Stimulated activated CD4-positive, alpha-beta T cell treated with anti-CD3 and anti-CD28 coated beads, TNF-alpha, amount 100 ng/mL, for 24 hours (primary cell): ENCODE measurements around the gene TFB2M.
"Not testable (repeated sequence)": the region's sequence is repeated elsewhere in the genome, so short reads cannot be mapped to it uniquely, and the experiment has no call there.

Experiments used
- DNase-seq, 3 experiments: peaks; one replicate each; pipeline ENCODE4 v3.0.0-alpha.2; 2020; ENCODE audit warnings: low read depth in 3 of 3

Gene TFB2M

DNA sequence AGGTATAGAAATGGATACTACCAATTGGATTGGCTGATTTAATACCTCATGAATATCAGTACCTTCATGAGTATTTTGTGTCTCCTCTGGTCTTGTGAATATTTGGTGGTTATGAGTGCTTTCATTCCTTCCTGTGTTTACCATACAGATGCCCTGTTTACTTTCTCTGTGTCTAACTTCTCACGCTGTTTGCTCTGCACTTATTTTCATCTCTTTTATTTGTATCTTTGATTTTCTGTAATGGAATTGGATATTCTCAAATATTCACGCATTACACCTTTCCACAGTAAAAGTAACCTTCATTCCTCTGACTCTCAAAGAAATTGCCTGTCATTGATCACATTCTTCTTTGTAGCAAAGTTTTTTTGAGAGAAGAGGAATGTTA lies 17.0 kb upstream of the TFB2M start:
- no peak for DNase-seq

DNA sequence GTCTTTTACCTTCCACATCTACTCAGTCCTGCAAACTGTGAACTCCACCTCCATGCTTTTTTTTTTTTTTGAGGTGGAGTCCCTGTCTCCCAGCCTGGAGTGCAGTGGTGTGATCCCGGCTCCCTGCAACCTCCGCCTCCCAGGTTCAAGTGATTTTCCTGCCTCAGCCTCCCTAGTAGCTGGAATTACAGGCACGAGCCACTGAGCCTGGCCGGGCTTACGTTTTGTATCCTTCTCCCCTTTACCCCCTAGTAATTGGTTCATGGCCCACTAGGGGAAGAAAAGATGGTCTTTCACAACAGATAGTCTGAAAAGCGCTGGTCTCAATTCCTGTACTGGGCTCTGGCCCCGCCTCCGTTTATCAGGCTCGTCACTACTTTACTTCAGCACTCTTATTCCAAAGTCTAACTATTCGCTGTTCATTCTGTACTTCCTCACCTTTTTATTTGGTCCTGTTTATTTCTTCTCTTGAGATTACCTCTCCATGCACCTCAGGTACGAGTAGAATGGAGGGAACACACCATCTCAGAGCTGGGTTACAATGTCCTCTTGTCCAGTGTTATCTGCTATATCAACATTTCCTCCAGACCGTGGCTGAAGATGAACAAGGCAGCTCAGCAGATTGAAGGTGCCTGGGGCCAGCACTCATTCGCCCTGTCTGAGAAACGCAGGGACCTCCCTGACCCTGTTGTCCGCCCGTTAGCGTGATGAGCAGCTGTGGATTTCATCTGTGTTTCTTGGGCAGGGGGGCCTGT lies 16.4 kb upstream of the TFB2M start:
- DNase-seq, result no peak

DNA sequence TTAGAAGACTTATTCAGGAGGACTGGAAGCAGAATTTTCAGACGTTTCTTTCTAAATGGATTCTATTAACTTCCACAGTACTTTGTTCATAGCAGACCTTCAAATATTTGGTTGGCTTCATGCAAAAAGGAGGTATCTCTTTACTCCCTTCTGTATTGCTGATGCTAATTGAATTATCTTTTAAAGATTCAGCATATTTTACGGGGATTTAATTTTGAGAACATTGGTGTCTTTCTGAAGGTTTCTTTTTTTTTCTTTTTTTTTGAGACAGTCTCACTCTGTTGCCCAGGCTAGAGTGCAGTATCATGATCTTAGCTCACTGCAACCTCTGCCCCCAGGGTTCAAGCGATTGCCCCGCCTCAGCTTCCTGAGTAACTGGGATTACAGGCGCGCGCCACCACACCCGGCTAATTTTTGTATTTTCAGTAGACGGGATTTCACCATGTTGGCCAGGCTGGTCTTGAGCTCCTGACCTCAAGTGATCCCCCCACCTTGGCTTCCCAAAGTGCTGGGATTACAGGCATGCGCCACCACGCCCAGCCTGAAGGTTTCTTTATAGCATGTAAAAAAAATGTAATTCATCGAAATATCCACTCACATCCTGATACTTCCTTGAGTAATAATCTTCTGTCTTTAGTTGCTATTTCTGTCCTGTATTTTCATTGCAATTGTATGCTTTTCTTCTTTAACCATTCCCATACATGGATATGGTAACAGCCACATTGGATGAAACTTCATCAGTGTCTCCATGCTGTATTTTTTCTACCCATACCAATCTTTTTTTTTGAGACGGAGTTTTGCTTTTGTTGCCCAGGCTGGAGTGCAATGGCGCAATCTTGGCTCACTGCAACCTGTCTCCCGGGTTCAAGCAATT lies 14.7 kb upstream of the TFB2M start:
- no peak for DNase-seq

DNA sequence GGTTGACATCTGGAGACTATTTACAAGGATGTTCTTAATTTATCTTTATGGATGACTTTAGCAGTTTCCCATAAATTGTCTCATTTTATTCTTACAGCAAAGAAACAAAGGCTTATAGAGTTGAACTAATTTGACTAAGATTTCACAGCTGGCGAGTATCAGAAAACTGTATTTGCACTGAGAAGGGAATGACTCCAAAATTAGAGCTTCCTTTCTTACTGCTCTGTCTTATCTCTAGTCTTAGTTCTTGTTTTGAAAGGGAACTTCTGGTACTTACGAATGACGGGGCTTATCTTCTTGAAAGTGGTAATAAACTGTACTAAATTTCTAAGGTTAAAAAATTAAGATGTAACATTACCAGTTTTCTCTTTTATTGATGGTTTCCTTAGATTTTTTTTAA lies 13.8 kb upstream of the TFB2M start:
- no peak for DNase-seq

DNA sequence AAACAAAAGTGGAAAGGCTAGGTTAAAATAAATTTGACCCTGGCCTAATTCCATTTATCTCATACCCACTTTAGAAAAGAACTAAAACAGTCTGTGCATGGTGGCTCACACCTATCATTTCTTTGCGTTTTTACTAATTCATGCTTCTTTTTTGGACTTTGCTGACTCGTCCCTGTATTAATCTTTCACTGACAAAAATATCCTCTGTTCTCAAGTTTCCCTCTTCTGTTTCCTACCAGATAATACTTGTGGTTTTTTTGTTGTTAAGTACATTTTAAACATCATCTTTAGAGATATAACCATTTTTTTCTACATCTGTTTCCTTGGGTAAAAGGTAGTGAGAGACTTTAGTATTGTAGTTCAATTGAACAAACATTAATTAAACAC lies 11.7 kb upstream of the TFB2M start:
- no peak for DNase-seq

DNA sequence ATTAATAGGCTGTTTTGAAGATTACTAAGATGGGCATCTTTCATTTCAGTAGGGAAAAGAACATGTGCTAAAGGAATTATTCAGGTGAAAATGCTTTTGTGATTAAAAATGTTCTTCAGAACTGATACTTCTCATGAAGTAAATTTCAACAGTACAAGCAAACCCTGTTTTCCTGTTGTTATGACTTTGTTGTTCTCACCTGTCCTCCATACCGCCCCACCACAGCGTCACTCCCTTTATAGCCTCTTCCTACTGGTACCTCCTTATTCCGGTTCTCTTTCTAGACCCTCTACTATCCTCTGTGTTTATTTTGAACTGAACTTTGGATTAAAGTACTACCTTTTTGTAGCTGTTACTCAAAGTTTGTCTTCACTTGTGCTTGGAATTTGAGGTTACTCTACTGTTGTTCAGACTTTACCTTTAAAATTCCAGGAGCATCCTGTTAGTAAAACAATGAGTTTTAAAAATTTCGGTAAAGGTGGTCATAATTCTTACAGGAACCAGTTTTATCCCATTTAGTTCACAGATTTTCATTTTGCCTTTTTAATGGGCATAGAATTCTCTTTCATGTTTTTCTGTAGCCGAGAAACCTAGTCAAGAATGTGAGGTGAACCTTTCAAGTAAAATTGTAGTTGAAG lies 11.1 kb upstream of the TFB2M start:
- DNase-seq, result no peak

DNA sequence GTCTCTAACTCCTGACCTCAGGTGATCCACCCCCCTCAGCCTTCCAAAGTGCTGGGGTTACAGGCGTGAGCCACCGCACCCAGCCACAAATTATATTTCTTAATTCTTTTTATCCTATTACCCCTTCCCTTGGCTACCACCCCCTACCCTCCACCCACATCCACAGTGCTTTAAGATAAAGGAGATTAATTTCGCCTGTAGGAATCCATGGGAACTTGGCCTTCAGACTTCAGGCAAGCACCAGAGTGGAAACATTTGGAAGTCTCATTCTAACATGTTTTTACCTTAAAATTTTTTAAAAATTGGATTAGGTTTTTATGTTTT lies 10.6 kb upstream of the TFB2M start:
- DNase-seq, result no peak

DNA sequence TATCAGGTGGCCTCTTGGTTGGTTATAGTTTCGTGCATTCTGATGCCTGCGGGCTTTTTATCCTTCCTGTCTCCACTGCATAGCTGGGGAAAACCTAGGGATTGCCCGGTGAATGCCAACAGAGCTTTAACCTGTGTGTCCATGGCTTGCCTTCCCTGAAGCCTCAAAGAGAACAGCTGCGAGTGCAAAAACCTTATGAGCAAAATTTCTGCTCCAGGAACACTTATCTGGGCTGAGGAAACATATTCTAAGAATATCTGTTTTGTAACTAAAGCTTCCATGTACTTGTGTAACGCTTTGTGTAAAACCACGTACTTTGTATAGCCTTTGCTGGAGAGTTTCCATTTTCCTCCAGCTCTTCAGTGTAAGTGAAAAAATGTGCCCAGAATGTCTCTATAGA lies 7.4 kb upstream of the TFB2M start:
- no peak for DNase-seq

DNA sequence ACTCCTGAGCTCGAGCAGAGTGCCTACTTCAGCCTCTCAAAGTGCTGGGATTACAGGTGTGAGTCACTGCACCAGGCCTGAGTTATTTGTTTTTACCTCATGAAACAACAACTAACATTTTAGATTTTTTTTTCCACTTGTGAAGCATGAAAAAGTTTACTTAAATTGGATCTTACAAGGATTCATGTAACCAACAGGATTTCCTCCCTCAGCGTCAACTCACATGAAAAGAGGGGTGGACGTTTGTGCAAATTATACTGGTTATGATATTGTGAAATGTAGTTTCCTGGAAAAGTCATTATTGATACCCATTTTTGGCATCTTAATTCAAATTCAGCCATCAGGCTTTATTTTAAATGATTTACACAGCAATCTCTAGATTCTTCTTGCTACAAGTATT lies 6.7 kb upstream of the TFB2M start:
- DNase-seq, result no peak

DNA sequence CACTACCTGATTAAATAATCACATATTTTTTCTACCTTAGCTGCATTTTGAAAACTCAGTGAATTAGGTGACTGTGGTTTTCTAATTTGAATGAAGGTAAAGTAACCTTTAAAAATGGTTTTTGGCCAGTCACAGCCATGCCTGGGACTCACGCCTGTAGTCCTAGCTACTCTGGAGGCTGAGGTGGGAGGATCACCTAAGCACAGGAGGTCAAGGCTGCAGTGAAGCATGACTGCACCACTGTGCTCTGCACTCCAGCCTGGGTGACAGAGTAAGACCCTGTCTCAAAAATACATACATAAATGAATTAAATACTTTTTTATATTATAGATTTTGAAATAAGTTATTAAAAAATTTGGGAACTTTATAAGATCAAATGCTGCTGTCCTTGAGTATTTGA lies 5.9 kb upstream of the TFB2M start:
- DNase-seq, result no peak

DNA sequence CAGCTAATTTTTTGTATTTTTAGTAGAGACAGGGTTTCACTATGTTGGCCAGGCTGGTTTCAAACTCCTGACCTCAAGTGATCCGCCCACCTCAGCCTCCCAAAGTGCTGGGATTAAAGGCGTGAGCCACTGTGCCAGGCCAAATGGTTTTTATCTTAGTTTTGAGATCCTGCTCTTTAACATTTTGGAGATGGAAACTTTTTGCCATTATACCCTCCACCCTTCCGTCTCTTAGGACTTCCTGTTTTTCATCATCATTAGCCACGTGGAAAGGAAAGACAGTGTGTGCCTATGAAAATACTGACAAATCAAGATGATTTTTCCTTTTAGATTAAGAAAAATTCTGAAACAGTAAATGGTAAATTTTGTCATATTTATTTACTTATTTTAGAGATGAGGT lies 5.2 kb upstream of the TFB2M start:
- not testable (repeated sequence) for DNase-seq

DNA sequence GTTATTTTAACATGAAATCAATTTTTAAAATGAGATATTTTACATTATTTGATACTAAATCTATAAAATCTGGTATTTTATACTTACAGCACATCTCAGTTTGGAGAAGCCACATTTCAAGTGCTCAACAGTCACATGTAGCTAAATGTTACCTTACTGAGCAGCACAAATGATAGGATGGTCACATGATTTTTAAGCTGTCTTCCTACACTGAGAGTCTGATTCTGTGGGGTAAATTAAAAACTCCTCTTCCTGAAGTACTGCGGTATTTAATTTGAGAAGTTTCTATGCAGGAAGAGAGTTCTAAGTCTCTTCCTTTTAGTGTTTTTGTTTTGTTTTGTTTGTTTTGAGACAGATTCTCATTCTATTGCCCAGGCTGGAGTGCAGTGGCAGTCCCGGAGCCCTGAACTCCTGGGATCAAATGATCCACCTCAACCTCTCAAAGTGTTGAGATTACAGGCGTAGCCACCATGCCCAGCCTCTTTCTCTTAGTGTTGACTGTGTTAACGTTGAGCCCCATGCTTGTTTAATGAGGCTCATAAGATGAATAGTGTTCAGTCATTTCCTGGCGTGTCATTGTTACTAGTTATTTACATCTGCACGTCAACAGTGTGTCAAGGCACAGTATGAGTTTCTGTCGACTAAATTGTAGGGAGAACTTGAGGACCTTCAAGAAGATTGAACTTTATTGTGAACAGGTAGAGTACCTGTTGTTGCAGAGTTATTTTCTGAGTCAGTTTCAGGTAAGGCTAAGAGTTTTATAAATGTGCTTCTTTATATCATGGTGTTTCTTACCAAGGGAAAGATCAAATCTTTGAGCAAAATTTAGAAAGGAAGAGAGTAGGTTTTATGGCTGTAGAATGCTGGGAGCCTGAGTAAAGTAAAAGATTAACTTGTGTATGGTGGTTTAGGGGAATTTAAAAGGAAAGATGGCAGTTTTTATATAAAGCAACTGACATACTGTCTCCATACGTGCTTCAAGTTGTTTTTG lies 3.5 kb upstream of the TFB2M start:
- no peak for DNase-seq

DNA sequence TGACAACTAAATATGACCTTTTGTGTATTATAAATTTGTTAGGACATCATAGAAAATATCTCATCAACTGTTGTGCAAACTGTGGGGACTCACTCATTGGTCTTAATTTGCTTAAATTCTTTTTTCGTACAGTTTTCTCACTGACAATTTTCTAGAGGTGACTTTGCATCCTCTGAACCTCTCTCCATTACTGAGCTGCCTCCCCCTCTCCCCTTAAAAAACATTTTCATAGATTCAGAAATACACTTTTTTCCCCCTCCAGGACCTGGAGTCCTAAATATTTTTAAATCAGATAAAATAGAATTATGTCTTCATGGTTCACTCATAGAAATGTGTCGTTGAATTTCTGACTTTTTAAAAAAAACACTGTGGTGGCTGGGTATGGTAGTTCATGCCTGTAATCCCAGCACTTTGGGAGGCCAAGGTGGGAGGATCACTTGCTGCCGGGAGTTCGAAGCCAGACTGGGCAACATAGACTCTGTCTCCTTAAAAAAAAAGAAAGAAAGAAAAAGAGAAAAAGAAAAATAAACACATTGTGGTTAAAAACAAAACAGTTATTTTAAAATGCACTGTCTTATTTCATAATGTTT lies 1.7 kb upstream of the TFB2M start:
- DNase-seq, result no peak

DNA sequence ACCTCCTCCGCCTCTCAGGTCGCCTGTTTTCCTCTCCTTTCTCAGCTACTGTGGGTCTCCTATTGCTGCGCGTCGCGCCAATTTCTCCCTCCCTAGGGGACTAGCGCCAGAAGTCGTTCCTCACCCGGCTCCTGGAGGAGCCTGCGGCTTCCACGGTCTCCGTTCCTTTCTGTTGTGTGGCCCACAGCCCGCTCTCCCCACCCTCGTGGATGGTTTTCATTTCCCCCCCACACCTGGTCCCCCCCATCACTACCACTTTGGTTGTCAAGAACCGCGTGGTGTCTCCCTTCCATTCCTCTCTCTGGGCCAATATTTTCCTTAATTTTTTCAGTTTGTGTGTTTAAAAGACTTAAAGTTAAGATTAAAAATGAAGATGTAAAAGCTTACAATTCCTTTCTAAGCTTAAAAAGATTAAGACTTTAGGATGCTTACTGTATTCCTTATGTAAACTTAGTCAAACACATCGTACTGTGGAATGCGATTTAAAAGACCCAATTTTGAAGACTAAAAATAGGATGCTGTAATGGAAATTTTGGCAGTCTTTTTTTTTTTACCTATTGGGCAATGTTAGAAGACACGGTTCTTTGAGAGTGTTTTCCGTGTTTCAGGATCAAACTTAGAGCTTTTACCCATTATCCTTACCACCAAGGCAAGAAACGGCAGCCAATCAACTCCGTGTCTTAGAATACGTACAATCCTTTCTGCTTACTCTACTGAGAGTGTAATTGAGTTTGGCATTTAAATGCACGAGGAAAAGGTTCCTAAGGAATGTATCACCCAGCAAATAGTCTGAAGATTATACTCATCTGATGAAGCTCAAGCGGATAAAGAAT lies 968 bp upstream of the TFB2M start:
- peak in 2 of 3 experiments; percentile 20 to 27 for DNase-seq

DNA sequence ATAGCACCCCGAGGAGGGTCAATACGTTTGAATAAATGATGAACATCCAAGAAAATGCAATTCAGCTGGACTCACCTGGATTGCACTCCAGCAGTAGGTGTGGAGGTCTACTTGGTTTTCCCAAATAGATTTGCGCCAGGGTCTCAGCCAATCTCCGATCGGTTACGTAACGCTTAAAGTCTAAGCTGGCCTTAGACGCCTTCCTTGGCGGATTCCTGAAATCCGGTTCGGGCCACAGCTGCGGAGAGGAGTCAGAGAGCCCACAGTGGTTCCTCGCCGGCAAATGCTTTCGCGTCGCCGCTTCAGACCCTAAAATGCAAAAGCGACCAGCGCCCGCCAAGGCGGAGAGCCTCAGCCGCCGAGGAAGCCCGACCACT lies 322 bp downstream of the TFB2M start:
- no peak for DNase-seq

DNA sequence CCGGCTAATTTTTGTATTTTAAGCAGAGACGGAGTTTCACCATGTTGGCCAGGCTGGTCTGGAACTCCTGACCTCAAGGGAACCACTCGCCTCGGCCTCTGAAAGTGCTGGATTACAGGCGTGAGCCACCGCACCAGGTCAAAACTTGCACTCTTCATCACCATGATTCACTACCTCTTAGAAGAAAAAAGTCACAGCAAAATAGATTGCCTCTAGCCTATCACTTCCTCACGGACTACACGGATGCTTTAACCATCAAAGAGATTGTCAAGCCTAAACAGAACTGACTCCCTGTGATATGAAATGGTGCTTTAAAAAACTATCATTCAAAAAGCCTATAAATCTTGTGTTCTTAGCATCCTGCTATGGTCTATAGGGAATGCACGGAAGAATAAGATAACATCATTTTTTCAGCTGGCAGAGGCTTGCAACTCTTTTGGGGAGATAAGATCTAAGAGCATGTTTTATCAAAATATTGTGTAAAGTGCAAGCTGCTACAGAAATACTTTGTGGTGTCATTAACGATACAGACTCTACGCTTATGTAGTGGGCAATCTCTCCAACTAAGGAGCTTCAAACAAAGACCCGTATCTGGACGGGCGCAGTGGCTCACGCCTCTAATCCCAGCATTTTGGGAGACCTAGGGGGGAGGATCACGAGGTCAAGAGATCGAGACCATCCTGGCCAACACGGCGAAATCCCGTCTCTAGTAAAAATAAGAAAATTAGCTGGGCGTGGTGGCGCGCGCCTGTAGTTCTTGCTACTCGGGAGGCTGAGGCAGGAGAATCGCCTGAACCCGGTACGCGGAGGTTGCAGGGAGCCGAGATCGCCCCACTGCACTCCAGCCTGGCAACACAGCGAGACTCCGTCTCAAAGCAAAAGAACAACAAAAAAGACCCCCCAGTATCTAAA lies 966 bp downstream of the TFB2M start:
- no peak for DNase-seq

DNA sequence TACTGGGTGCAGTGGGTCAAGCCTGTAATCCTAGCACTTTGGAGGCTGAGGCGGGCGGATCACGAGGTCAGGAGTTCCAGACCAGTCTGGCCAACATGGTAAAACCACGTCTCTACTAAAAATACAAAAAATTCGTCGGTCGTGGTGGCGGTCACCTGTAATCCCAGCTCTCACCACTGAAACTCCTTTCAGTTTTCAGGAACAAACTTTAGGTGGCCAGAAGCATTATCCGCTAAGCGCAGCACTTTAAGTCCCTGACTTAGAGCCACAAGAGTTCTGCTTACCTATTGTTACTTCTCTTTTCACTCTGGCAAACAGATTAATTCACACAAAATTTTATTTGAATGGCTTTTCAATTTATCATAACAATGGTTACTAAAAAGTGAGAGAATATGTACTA lies 5.2 kb downstream of the TFB2M start:
- not testable (repeated sequence) for DNase-seq

DNA sequence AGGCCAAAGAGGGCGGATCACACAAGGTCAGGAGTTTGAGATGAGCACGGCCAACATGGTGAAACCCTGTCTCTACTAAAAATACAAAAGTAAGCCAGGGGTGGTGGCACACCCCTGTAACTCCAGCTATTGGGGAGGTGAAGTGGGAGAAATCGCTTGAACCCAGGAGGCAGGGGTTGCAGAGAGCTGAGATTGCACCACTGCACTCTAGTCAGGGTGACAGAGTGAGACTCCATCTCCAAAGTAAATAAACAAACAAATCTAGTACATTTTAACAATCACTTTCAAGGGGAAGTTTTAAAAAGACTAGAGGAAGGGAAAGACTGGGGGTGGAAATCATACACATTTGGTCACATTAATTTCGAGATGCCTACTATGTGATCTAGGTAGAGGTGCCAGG lies 6.8 kb downstream of the TFB2M start:
- no peak for DNase-seq

DNA sequence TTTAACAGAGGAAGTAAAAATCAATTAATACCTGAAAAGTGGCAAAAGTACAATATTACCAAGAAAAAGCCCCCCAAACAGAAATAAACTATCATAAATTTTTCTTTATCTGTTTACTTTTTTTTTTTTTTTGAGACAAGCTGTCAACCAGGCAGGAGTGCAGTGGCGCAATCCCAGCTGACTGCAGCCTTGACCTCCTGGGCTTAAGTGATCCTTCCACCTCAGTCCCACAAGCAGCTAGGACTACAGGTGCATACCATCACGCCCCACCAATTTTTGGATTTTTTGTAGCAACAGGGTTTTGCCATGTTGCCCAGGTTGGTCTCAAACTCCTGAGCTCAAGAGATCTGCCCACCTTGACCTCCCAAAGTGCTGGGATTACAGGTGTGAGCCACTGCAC lies 8.0 kb downstream of the TFB2M start:
- no peak for DNase-seq
